ENCODE results near the gene CMTM7. TPM values are rescaled to one million over a fixed set of nuclear protein-coding genes. Genes with fewer than 3 reads are reported as not detected.

Gene CMTM7
- total and polyA plus RNA-seq, 9 of the 15 experiments (the other 6 are each of a cell fraction or from before 2014, with no cell fraction given) = 0.03 to 1.6 (median 0.42) TPM; not detected in 4

DNA sequence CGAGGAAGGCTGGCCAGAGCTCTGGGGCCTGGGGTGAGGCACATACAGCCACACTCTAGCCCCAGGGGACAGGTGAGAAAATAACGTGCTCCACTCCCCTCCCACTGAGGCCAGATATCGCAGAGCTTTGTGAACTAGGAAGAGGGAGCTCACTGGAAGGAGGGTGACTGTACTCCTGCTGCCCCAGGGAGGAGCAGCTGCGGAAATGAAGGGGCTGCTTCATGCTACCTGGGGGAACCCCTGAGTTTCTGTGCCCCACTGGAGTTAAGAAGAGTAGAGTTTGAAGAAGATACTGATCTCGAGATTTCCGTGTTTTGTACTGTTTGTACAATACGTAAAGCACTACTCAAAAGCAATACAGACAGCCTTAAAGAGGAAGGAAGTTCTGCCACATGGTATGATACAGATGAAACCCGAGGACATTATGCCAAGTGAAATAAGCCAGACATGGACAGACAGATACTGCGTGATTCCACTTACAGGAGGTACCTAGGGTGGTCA, 66.4 kb downstream of the CMTM7 start:
- Histone ChIP-seq H3K4me1 (replicated peaks in 1 of 2; ENCODE audit: control insufficient read depth in 2 of 2, insufficient read depth in 2 of 2, low read length in 2 of 2) (peaks cover 0 to 18% of the 10 kb centered on the region in 2 experiments; a peak in 3 of 5 replicates), H3K9me1 (ENCODE audit: control insufficient read depth, insufficient read depth, low read length) (no peaks in the 10 kb centered on the region), H4K20me1 (replicated peaks; ENCODE audit: control insufficient read depth, insufficient read depth, low read length) (no peaks in the 10 kb centered on the region), H3K79me2 (ENCODE audit: control insufficient read depth, insufficient read depth, low read length) (no peaks in the 10 kb centered on the region), H3K27me3 (ENCODE audit: control insufficient read depth in 2 of 2, insufficient read depth in 2 of 2, low read length in 2 of 2) (peaks cover 26 to 52% of the 10 kb centered on the region in 2 experiments; a peak in 4 of 5 replicates), H3K27ac (ENCODE audit: extremely low read depth, low read depth, low read length) (no peak overlapping the region), H3K4me3 (no peak overlapping the region), H3K4me2 (ENCODE audit: insufficient read depth, low read length) (no peak overlapping the region), H3K36me3 (ENCODE audit: control insufficient read depth, insufficient read depth, low read length) (no peaks in the 10 kb centered on the region), H3K9ac (ENCODE audit: insufficient read depth in 1 of 2, low read depth in 2 of 2, low read length in 2 of 2) (no peak overlapping the region), H2AFZ (ENCODE audit: low read depth, low read length) (peak overlapping the region; percentile 78), H3K9me3 (replicated peaks; ENCODE audit: control insufficient read depth, insufficient read depth, low read depth, low read length) (no peaks in the 10 kb centered on the region)
- FAIRE-seq = no peak
- ATAC-seq = peak; percentile 71
- ChIA-PET POLR2A (no interaction called here), CTCF (ENCODE audit: low intra/inter-chr PET ratio) (no interaction called here)
- in situ Hi-C loops (cut with MboI) (no loop called here), intact Hi-C loops (cut with micrococcal nuclease) (no loop called here)
- TF ChIP-seq, protein P1, sequence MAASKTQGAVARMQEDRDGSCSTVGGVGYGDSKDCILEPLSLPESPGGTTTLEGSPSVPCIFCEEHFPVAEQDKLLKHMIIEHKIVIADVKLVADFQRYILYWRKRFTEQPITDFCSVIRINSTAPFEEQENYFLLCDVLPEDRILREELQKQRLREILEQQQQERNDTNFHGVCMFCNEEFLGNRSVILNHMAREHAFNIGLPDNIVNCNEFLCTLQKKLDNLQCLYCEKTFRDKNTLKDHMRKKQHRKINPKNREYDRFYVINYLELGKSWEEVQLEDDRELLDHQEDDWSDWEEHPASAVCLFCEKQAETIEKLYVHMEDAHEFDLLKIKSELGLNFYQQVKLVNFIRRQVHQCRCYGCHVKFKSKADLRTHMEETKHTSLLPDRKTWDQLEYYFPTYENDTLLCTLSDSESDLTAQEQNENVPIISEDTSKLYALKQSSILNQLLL (CRISPR knock-in tag; IDR thresholded peaks at IDR 0.05; ENCODE audit: borderline replicate concordance) = no peak
- TF ChIP-seq L3MBTL2 (IDR thresholded peaks at IDR 0.05) = 0 out of 2 replicates have a peak, but pooled peaks have one; percentile 45
- TF ChIP-seq, protein P2, sequence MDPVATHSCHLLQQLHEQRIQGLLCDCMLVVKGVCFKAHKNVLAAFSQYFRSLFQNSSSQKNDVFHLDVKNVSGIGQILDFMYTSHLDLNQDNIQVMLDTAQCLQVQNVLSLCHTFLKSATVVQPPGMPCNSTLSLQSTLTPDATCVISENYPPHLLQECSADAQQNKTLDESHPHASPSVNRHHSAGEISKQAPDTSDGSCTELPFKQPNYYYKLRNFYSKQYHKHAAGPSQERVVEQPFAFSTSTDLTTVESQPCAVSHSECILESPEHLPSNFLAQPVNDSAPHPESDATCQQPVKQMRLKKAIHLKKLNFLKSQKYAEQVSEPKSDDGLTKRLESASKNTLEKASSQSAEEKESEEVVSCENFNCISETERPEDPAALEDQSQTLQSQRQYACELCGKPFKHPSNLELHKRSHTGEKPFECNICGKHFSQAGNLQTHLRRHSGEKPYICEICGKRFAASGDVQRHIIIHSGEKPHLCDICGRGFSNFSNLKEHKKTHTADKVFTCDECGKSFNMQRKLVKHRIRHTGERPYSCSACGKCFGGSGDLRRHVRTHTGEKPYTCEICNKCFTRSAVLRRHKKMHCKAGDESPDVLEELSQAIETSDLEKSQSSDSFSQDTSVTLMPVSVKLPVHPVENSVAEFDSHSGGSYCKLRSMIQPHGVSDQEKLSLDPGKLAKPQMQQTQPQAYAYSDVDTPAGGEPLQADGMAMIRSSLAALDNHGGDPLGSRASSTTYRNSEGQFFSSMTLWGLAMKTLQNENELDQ (CRISPR knock-in tag; IDR thresholded peaks at IDR 0.05; ENCODE audit: borderline replicate concordance) = 0 out of 2 replicates have a peak, but pooled peaks have one; percentile 48
- DNase-seq (ENCODE audit: extremely low read depth in 1 of 4, low spot score in 3 of 4) = peak in 2 of 4 experiments; percentile 17 to 30
- no TSS peak for BruUV-seq (replicated peaks)
- WGBS (ENCODE audit: insufficient coverage, low coverage, missing lambda C conversion rate) = 4% methylated on average over 9 of the region's 9 CpGs

Data from K562 (cell line).